GM21786 (cell line): ENCODE measurements around the gene KCNJ15.

Source experiments
- ATAC-seq: cut with Tn5 transposase; IDR thresholded peaks from one replicate; pipeline ENCODE4 v1.9.1; 2021; ENCODE audit not compliant: unreplicated experiment

KCNJ15 gene

GRCh38 chr21:38297194-38297631 is 40.4 kb downstream of the KCNJ15 start:
- ATAC-seq = no peak

DNA sequence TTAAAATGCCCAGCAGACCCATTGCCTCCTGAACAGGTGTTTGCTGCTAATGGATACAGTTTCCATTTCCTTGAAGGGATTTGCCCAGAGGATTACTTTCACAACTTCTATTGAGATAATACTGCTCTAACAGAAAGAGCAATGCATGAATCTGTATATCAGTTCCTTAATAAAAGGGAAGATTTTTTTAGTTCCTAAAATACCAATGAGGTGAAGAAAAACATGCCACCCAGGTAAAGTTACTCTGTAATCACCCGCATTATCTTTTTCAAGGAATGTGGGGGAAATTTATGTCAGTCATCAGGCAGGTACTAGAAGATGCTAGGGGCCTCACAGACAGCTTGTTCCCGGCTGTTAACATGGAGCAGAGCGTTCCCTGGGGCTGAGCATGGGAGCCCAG is 41.1 kb downstream of the KCNJ15 start:
- no peak for ATAC-seq

DNA sequence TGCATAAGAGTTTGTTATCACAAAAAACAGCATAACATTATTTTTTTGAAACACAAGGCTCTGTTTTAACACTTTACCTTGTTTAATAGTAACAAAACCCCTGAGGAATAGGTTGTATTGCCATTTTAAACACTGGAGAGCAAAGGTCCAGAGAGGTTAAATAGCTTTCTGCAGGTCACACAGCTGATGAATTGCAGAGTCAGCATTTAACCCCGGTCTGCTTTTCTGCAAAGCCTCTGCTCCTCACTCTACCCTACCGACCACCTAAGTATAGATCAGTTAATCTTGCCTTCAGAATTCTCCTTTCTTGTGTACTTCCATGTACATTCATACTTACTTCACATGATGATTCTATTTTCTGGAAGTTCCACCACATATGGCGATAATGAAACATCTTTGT is 42.0 kb downstream of the KCNJ15 start:
- ATAC-seq = no peak

DNA sequence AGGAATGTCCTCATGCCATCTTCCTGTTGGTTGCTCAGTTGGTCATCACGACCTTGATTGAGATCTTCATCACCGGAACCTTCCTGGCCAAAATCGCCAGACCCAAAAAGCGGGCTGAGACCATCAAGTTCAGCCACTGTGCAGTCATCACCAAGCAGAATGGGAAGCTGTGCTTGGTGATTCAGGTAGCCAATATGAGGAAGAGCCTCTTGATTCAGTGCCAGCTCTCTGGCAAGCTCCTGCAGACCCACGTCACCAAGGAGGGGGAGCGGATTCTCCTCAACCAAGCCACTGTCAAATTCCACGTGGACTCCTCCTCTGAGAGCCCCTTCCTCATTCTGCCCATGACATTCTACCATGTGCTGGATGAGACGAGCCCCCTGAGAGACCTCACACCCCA is 42.9 kb downstream of the KCNJ15 start:
- ATAC-seq = no peak

- ATAC-seq = no peak
Observed at GRCh38 chr21:38300141-38300578, 43.4 kb downstream of the KCNJ15 start.

- ATAC-seq = no peak
Observed at GRCh38 chr21:38301321-38302214, 44.8 kb downstream of the KCNJ15 start.

DNA sequence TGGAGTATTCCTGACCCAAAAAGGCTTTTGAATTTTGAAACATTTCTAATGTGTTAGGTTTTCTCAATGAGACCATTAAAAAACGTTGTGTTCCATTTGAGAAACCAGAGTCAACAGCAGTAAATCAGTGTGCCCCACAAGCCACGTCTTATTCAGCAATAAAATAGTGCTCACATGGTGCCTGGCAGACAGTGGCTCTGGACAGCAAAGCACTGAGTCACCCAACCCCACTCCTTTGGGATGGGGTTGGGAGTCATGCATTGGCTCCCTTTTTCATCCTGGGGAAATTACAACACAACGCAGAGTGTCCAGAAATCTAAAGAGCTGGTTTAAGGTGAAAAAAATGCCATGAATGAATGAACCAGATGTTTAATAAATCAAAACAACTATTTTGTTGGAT is 46.5 kb downstream of the KCNJ15 start:
- no peak for ATAC-seq

DNA sequence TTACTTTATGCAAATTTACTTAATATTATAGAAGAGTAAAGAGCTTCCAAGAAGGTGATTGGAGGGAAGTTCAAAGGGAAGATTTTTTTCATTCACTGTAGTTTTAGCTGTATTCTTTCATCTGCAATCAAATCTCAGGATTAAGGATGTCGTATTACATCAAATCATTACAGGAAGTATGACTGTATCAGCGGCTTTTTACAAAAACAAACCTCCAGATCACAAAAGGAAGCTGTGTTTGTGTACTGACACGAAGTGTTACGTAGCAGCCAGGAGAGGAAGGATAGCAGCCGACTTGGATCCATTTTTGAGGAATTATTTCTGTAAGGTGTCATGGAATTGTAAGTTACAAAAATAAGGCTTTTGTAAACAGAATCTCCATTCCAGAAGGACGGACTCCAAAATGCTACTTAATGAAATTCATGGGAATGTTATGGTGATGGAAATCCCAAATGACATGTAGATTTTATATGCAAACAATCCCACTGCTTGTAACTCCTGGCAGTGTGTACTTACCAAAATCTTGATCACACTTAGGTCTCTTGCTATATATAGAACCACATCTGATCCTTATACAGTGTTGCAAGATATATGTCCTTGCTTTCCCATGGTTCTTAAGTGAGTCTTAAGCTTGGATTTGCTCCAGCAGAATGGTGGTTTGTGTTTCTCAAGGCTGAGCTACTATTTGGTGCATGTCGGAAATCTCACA is 49.8 kb downstream of the KCNJ15 start:
- no peak for ATAC-seq

DNA sequence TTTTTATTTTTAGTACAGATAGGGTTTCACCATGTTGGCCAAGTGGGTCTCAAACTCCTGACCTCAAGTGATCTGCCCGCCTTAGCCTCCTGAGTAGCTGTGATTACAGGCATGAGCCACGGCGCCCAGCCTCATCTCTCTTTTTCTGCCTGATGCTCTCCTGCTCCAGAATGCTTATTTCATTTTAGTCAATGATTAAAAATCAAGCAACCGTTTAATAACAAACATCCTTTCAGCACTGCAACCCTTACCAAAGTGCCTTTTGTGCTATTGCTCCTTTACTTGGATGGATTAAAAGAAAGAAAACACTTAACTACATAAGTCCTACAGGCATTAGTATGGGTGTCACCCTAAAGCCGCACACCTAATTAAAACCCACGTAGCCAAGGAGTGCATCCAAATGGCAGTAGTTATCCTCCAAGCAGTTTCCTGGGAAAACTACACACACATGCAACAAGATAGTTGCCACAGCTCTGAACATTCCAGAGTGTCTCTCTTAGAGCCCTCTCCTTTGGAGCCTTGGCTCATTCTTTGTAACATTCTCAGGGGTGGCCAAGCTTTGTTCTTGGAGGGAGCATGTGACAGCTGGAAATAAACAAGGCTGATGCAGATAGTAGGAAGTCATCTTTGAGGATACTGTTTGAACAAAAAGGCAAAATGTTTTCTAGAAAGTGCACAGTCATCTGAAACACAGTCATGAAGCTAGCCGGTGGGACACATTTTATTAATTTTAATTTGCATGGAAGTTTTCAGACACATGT is 51.2 kb downstream of the KCNJ15 start:
- ATAC-seq = no peak

DNA sequence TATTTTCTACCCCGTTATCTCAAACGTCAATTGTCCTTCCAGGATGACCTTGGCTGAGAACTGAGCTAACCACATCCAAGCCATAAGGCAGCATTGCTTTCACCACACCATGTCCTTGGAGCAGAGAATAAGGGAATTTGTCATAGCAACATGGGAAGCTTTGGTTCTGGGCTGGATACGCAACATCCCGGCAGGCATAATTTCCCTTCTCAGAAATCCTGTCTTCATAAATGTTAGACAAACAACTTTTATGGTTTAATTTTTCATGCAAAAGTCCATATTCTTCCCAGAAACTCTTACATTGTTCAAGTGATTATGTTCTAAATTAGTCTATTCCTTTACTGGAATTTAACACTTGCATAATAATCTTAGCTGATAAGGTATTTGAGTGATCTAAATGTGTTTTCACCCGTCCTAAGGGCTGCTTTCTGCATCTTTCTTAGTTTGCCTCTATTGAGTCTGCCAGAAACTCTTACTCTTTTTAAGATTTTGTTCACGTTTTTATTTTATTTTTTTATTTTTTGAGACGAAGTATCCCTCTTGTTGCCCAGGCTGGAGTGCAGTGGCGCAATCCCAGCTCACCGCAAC is 51.8 kb downstream of the KCNJ15 start:
- no peak for ATAC-seq

DNA sequence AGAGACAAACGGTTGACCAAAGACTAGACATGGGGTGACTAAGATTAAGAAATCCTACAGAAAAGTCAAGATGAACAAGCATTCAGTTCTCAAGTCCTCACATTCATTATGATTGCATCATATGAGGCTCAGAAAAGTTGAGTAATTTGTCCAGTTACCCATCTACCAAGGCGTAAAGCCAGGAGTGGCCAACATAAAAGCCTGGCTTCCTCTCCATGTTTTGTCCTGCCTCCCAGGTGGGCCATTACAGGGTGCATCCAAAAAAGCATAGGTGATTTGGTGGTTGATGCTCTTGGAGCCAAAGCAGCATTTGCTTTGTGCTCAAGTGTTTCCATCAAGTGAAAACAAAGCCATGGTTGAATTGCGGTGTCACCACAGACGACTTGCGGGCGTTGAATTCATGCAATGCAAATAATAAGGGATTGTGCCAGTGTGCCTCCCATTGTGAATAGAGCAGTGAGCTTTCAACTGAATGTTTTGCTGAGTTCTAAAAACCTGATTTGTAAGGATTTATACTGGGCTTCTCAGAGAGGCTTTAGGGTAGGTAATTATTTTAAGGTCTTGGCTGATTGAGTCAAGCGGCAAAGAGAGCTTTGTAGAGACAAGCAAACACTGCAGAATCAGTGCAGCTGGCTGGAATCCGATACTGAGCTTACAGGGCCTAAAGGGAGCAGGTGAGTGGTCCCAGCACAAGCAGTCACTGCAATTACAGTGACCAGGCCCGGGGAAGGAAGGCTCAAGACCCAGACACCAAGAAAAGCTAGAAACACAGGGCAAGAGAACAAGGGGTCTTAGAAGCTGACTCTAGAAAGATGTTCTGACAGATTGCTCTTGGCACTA is 54.1 kb downstream of the KCNJ15 start:
- ATAC-seq = no peak

GRCh38 chr21:38311765-38312164 is 55.0 kb downstream of the KCNJ15 start:
- ATAC-seq = no peak

GRCh38 chr21:38312822-38313221 is 56.0 kb downstream of the KCNJ15 start:
- no peak for ATAC-seq

DNA sequence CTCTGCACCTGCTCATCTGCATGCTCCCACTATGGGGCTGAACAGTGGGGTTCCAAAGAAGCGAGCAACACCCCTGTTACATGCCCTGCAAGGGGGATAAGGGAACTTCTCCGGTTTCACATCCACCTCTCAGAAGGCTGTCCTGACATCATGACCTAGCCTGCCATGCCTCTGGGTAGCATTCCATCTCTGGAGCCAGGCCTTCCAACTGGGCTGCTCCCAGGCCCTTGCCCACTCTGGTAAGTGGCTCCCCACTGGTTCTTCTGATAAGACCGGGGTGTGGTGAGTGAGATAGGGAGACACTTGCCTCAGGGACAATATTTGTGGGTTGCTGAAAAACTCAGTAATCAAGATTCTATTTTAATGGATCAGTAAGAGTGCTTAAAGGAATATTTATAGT is 57.8 kb downstream of the KCNJ15 start:
- no peak for ATAC-seq

DNA sequence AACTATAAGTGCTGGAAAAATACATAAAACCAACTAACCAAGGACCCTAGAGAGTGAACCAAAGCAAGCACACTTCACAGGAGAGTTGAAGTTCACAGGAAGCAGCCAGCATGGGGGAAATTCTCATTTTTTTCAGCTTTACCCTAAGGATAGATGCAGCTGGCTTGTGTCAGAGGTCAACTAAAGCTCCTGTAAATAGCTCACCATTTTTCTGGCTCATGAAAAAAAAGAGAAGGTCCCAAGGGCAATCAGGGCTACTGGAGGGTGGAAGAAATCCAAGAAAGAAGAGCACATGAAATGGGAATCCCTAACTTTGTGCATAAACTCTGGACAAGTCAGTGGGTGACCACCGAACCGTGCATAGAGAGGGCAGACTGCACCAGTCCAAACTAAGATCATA is 58.3 kb downstream of the KCNJ15 start:
- ATAC-seq = no peak

- ATAC-seq = no peak
Observed at GRCh38 chr21:38319781-38320180, 63.0 kb downstream of the KCNJ15 start.

DNA sequence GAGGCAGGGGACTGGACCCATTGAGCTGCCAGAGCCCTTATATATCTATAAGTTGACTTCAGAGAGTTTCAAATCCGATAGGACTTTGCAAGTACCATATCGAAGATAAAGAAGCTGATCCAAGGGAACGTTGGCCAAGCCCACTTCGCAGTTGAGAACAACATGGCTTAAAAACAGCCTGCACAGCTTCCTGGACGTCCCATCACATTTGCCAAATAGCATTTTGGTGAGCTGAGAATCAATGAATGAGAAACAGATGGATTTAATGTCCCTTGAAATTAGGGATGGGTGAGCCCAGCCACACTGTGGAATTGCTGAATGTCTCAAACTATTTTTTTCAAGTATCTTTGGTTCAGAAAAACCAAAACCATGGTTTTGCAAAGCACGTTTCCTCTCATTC is 64.8 kb downstream of the KCNJ15 start:
- ATAC-seq = no peak

- ATAC-seq = no peak
Observed at GRCh38 chr21:38322311-38322950, 65.6 kb downstream of the KCNJ15 start.

DNA sequence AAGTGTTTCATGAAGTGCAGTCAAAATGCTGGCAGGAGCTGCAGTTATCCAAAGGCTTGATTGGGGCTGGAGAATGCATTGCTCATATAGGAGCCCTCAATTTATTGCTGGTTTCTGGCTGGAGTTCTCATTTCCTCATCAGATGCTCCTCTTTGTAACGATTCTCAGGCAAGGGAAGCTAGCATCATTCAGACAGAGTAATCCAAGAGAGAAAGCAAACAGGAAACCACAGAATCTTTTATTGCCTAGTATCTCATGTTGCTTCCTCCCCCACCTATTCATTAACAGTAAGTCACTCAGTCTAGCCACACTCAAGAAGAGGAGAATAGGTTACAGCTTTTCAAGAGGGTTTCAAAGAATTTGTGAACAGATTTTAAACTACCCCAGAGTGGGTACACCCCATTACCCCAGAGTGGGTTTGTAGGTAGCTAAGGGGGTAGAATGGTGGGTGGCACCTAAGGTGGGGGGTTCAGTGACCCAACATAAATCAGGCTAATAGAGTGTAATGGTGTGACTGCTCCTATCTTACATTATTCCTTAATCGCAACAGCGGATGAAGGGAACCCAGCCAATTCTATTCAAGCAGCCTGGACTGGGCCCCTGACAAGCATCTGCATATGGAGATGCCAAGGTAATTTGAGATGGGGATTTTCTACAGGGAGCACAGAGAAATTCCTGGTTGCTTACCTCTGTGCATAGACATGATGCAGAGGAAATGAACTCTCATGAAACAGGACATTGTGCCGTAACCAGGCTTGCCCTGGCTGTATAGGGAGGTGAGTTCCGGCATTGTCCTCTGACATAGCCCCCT is 67.1 kb downstream of the KCNJ15 start:
- no peak for ATAC-seq
